HAP-1 (cell line): Measurements from ENCODE around the gene CS.

Experiments
- DNase-seq, 2 experiments: peaks; one replicate each; pipeline ENCODE4 v3.0.0-alpha.2; 2016 to 2020; ENCODE audit warnings: low spot score in 2 of 2
- H3K27me3 ChIP-seq: fragments of 250-450 bp; sonication (Bioruptor Pico); 2 replicates; pipeline ENCODE4 v1.5.1; 2020; ENCODE audit warnings: low read depth, mild to moderate bottlenecking, moderate library complexity
- H3K36me3 ChIP-seq: fragments of 250-450 bp; sonication (Bioruptor Pico); replicated peaks from 2 replicates; pipeline ENCODE4 v1.5.1; 2020; ENCODE audit warnings: mild to moderate bottlenecking
- H3K4me1 ChIP-seq: fragments of 250-450 bp; sonication (Bioruptor Pico); 2 replicates; pipeline ENCODE4 v1.5.1; 2020; ENCODE audit warnings: mild to moderate bottlenecking
- H3K4me3 ChIP-seq: fragments of 250-450 bp; sonication (Bioruptor Pico); 2 replicates; pipeline ENCODE4 v1.5.1; 2020; ENCODE audit warnings: mild to moderate bottlenecking, moderate library complexity
- H3K9me3 ChIP-seq: fragments of 250-450 bp; sonication (Bioruptor Pico); 2 replicates; pipeline ENCODE4 v1.5.1; 2020; ENCODE audit warnings: mild to moderate bottlenecking, moderate library complexity
- in situ Hi-C: fragments of 300-500 bp; cut with MboI; formaldehyde crosslinking; loops from 3 replicates; pipeline ENCODE4 v1.14.3; 2020; ENCODE audit warnings: low sequenced_read_pairs, inconsistent platforms, mixed read lengths

Gene CS

GRCh38 chr12:56241424-56242303, 58.5 kb downstream of the CS start:
- in situ Hi-C loops, result no loop called here
- Histone ChIP-seq H3K4me3 (no peak overlapping the region), H3K27me3 (no peaks in the 10 kb centered on the region), H3K36me3 (peaks cover 69% of the 10 kb centered on the region), H3K4me1 (no peaks in the 10 kb centered on the region), H3K9me3 (no peaks in the 10 kb centered on the region)
- DNase-seq, result no peak

DNA sequence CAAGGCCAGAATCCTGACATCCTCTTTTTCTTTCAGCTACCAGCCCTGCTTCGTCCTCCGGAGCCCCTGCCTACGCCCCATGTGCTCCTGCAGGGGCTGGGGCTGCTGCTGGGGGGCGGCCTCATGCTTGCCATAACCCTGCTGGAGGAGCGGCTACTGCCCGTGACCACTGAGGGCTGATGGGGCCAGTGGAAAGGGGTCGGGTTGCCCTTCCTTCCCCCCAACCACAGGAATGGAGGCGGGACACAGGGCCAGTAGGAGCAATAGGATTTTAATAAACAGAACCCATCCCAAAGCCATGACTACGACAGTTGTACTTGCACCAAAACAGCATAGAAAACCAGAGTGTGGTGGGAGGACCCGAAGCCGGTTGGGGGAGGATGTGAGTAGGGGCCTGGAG, 62.6 kb downstream of the CS start:
- DNase-seq, result no peak
- Histone ChIP-seq H3K4me3 (no peak overlapping the region), H3K4me1 (no peaks in the 10 kb centered on the region), H3K27me3 (no peaks in the 10 kb centered on the region), H3K36me3 (peaks cover 31% of the 10 kb centered on the region), H3K9me3 (no peaks in the 10 kb centered on the region)
- in situ Hi-C loops, result no loop called here

- H3K4me3 ChIP-seq, result no peak overlapping the region
- H3K9me3 ChIP-seq, result no peaks in the 10 kb centered on the region
- H3K4me1 ChIP-seq, result no peaks in the 10 kb centered on the region
- H3K27me3 ChIP-seq, result no peaks in the 10 kb centered on the region
- peaks cover 27% of the 10 kb centered on the region for H3K36me3 ChIP-seq
- DNase-seq, result no peak
- in situ Hi-C loops, result no loop called here
Observed at GRCh38 chr12:56236985-56237384, 63.1 kb downstream of the CS start.

DNA sequence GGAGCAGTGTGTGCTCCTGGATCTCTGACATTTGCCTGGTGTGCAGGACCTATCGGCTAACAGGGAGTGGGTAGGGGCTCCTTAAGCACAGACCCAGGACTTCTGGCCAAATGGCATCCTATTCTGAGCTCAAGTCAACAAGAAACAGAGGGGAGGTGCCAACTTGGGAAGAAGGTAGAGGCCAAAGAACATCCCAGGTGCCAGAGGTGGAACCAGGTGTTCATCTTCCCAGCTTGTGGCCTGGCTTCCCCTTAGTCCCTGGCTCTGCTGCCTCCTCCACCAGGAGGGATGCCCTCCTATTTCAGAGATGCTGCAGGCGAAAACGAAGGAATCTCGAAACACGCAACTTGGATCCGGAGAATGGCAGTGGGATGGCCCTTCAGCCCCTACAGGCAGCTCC, 64.0 kb downstream of the CS start:
- H3K27me3 ChIP-seq, result no peaks in the 10 kb centered on the region
- no peak for DNase-seq
- no peaks in the 10 kb centered on the region for H3K9me3 ChIP-seq
- in situ Hi-C loops, result no loop called here
- no peaks in the 10 kb centered on the region for H3K4me1 ChIP-seq
- peaks cover 18% of the 10 kb centered on the region for H3K36me3 ChIP-seq
- no peak overlapping the region for H3K4me3 ChIP-seq

DNA sequence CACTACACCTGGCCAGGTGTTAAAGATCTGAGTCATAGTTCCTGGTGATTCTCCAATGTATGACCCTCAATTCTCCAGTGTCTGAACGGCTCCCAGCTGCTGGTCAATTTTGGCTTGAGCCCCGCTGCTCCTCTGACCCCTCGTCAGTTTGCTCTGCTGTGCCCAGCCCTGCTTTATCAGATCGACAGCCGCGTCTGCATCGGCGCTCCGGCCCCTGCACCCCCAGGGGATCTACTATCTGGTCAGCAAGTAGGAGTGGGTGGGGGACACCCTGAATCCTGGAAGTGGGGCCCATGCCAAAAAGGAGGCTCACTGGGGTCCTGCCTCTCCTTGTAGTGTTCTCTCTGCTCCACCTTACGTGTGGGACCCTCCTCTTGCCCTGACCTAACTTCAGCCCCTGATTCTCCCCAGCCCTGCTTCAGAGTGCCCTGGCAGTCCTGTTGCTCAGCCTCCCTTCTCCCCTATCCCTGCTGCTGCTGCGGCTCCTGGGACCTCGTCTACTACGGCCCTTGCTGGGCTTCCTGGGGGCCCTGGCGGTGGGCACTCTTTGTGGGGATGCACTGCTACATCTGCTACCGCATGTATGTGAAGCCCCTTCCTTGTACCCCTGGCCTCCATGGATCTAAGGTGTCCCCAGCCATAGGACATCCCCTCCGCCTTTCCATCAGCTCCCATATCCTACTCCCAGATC, 65.2 kb downstream of the CS start:
- in situ Hi-C loops, result no loop called here
- H3K9me3 ChIP-seq, result no peaks in the 10 kb centered on the region

GRCh38 chr12:56231184-56231582, 68.9 kb downstream of the CS start:
- H3K4me3 ChIP-seq, result no peak overlapping the region
- DNase-seq, result no peak
- no peaks in the 10 kb centered on the region for H3K4me1 ChIP-seq
- no peaks in the 10 kb centered on the region for H3K27me3 ChIP-seq
- no peaks in the 10 kb centered on the region for H3K9me3 ChIP-seq
- in situ Hi-C loops, result no loop called here
- peaks cover 7% of the 10 kb centered on the region for H3K36me3 ChIP-seq

More for the DNA sequence above, 65.2 kb downstream of the CS start:
- DNase-seq, result no peak
- Histone ChIP-seq H3K36me3 (peaks cover 8% of the 10 kb centered on the region; the same call in 1 of the 2 replicates), H3K27me3 (no peaks in the 10 kb centered on the region), H3K4me3 (no peak overlapping the region), H3K4me1 (no peaks in the 10 kb centered on the region)

DNA sequence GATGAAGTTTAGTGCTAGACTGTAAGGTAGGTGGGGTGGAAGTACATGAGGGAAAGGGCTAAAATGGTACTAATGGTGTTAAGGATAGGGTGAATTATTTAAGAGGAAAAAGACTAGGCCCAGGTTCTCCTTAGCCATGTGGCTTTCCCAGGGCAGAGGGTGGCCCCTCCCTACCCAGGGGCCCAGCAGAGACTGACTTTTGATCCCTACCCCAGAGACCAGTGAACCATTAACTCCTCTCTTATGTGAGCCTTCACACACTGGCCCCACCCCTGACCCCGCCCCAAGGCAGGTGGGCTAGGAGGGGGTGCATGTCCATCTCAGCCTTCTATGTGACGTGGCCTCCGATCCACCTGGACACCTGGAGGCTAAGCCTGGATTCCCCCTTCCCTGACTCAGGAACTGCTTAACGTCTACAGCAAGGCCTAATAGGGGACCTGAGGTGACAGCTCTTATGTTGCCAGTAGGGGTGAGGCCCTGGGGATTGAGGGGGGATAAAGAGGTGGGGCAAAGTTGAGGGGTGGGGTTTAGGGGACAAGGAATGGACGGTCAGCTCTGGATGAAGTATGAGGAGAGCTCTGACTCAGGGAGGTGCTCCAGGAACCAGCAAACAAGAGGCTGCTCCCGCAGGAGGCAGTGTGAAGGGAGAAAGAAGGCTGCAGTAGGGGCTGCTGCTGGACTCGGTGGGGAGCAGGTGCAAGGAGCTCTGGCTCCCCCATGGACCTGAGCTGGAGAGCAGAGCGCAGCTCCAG, 69.5 kb downstream of the CS start:
- Histone ChIP-seq H3K36me3 (peaks cover 11% of the 10 kb centered on the region), H3K27me3 (no peaks in the 10 kb centered on the region), H3K4me1 (no peaks in the 10 kb centered on the region), H3K4me3 (no peak overlapping the region), H3K9me3 (no peaks in the 10 kb centered on the region)
- no peak for DNase-seq
- in situ Hi-C loops, result no loop called here

DNA sequence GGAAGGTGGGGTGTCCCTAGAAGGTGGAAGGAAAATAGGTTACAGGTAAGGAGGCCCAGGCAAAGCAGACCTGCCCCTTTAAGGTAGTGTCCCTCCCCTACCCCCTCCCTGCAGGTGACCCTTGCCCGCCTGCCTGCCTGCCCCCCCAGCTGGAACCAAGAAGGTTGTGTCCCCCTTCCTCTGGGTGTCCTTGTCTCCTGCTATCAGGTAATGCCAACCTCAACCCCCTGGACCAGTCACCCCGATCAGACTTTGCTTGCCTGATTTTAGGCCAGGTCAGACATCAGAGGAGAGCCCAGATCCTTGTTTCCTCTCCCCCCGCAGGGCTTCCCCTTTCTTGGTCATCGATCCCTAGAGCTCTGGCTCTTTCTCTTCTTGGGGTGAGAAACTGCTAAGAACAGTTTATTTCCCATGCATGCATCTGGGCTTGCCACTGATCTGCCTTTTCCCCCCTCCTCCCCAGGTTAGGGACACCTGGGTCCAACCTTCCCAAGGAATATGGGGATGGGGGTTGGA, 70.2 kb downstream of the CS start, which contains the start of gene SLC39A5:
SLC39A5 (plus strand) TSS at position 136 of the 516 bp plus-strand sequence. CDS start 1,224 bp downstream, outside the sequence.
- H3K4me1 ChIP-seq, result 0 out of 2 replicates have a peak, but pooled peaks cover 2% of the 10 kb centered on the region
- H3K27me3 ChIP-seq, result no peaks in the 10 kb centered on the region
- H3K36me3 ChIP-seq, result peaks cover 11% of the 10 kb centered on the region
- DNase-seq, result no peak
- H3K4me3 ChIP-seq, result no peak within 1 kb of the TSS
- no peaks in the 10 kb centered on the region for H3K9me3 ChIP-seq
- in situ Hi-C loops, result no loop called here

DNA sequence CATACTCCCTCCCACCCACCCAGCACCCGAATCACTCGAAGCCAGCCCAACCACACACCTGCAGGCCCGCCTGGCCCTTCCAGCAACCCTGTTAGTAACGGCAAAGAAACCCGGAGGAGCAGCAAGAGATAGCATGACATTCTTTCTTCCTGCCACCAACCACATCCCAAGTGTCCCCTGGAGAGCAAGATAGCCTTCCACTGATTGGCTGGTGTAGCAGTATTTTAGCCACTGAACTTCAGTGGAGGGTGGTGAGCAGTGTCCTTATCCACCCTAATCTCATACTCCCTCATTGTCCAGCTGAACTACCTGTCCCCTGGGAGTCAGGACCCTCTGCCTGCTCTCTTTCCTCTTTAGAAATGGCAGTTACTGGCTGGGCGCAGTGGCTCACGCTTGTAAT, 71.0 kb downstream of the CS start:
- H3K9me3 ChIP-seq, result no peaks in the 10 kb centered on the region
- peaks cover 11% of the 10 kb centered on the region for H3K36me3 ChIP-seq
- no peak overlapping the region for H3K4me3 ChIP-seq
- H3K4me1 ChIP-seq, result 0 out of 2 replicates have a peak, but pooled peaks cover 6% of the 10 kb centered on the region
- H3K27me3 ChIP-seq, result no peaks in the 10 kb centered on the region
- DNase-seq, result no peak
- in situ Hi-C loops, result no loop called here

GRCh38 chr12:56224954-56225353, 75.2 kb downstream of the CS start:
- in situ Hi-C loops, result no loop called here
- peaks cover 21% of the 10 kb centered on the region for H3K4me1 ChIP-seq
- peaks cover 14% of the 10 kb centered on the region for H3K36me3 ChIP-seq
- peak in 1 of 2 experiments; percentile 37 for DNase-seq
- H3K27me3 ChIP-seq, result no peaks in the 10 kb centered on the region
- H3K4me3 ChIP-seq, result peak overlapping the region; percentile 57
- H3K9me3 ChIP-seq, result no peaks in the 10 kb centered on the region

- peaks cover 14% of the 10 kb centered on the region for H3K36me3 ChIP-seq
- no peaks in the 10 kb centered on the region for H3K9me3 ChIP-seq
- H3K4me3 ChIP-seq, result peak within 1 kb of the TSS; percentile 57
- no peaks in the 10 kb centered on the region for H3K27me3 ChIP-seq
- DNase-seq, result peak; percentile 96 to 98
- peaks cover 21% of the 10 kb centered on the region for H3K4me1 ChIP-seq
- in situ Hi-C loops, result no loop called here
Observed at GRCh38 chr12:56224102-56224701, 75.9 kb downstream of the CS start, which contains the start of gene NABP2. TSS of gene NABP2 (plus strand) at chr12:56224342. CDS start at chr12:56224857, 515 bp downstream.

DNA sequence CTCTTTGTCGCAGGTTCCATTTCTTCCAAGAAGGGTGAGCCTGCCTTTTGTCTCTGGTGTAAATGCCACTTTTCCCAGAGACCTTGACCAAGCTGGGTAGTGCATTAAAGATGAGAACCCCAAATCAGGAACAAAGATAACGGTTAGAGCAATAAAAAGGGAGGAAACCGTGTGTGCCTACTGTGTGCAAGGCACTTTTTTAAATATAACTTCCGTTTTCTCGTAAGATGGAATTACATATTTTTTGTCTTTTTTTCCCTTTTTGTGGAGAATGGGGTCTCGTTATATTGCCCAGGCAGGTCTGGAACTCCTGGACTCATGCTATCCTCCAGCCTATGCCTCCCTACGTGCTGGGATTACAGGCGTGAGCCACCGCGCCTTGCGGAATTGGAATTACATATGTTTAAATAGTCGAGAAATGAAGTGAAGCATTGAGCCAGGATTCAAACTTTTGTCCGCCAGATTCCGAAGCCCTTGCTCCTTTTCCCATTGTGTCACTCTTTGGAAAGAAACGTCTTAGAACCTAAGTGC, 76.5 kb downstream of the CS start:
- in situ Hi-C loops, result no loop called here

GRCh38 chr12:56222531-56222895, 77.6 kb downstream of the CS start:
- Histone ChIP-seq H3K36me3 (peaks cover 10% of the 10 kb centered on the region), H3K27me3 (no peaks in the 10 kb centered on the region), H3K4me3 (peak overlapping the region; percentile 81), H3K9me3 (no peaks in the 10 kb centered on the region), H3K4me1 (peaks cover 21% of the 10 kb centered on the region)
- in situ Hi-C loops, result no loop called here
- DNase-seq, result peak in 1 of 2 experiments; percentile 11

More for the DNA sequence above, 76.5 kb downstream of the CS start:
- Histone ChIP-seq H3K9me3 (no peaks in the 10 kb centered on the region), H3K4me1 (peaks cover 21% of the 10 kb centered on the region), H3K27me3 (no peaks in the 10 kb centered on the region), H3K4me3 (0 out of 2 replicates have a peak overlapping the region, but pooled peaks have one; percentile 8), H3K36me3 (peaks cover 13% of the 10 kb centered on the region)
- DNase-seq, result no peak
